ENCODE measurements around the gene HRH3.

The HRH3 gene

DNA sequence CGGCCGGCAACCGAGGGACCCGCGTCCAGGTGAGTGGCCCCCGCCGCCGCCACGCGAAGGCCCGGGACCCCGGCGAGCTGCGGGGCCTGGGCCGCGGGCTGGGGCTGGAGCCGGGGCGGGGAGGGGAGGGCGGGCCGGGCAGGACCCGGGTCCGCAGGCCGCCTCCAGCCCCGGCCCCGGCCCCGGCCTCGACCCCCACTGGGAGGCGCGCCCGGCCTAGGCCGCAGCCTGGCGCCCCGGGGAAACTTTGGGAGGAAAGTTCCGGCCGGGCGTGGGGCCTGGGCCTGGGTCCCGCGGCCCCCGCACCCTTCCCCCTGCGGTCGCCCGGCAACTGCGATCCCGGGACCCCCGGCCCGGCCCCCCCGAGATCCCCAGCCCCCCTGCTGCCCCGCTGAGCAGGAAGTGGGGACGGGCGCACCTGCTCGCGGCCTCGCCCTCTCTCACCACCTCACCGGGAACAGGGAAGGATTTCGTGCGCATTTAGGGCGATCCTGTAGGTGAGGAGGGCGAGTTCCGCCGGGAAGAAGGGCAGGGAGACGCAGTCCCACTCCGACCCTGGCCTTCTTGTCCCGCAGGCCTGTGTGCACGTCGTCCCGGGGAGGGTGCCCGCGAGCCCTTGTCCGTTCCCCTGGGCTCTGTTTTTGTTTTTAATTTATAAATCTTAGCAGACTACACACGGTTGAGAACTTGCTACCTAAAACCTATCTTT lies 18.6 kb upstream of the HRH3 start:
- no peaks in the 10 kb centered on the region; the same call in 1 of the 2 replicates for H3K27me3 ChIP-seq (ENCODE audit: insufficient read depth, low read length)
- H3K36me3 ChIP-seq (ENCODE audit: insufficient read depth, low read length) = peaks cover 11% of the 10 kb centered on the region; the same call in 1 of the 2 replicates
- peak overlapping the region; percentile 81 for H3K4me2 ChIP-seq (ENCODE audit: low read length)
- no peaks in the 10 kb centered on the region for H4K20me1 ChIP-seq (ENCODE audit: insufficient read depth, low read length)
- peaks cover 20% of the 10 kb centered on the region for H3K4me1 ChIP-seq (ENCODE audit: insufficient read depth, low read length, severe bottlenecking)
- H3K9me3 ChIP-seq (ENCODE audit: low read length) = no peaks in the 10 kb centered on the region
- no peaks in the 10 kb centered on the region for H3K9me2 ChIP-seq (ENCODE audit: low read depth, low read length)
- no peak for TF ChIP-seq EZH2 (IDR thresholded peaks at IDR 0.05; ENCODE audit: borderline replicate concordance, low read length)
- TF ChIP-seq, protein P1, sequence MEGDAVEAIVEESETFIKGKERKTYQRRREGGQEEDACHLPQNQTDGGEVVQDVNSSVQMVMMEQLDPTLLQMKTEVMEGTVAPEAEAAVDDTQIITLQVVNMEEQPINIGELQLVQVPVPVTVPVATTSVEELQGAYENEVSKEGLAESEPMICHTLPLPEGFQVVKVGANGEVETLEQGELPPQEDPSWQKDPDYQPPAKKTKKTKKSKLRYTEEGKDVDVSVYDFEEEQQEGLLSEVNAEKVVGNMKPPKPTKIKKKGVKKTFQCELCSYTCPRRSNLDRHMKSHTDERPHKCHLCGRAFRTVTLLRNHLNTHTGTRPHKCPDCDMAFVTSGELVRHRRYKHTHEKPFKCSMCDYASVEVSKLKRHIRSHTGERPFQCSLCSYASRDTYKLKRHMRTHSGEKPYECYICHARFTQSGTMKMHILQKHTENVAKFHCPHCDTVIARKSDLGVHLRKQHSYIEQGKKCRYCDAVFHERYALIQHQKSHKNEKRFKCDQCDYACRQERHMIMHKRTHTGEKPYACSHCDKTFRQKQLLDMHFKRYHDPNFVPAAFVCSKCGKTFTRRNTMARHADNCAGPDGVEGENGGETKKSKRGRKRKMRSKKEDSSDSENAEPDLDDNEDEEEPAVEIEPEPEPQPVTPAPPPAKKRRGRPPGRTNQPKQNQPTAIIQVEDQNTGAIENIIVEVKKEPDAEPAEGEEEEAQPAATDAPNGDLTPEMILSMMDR (IDR thresholded peaks at IDR 0.05; ENCODE audit: low read length) = no peak
- 0 out of 2 replicates have a peak, but pooled peaks cover 3% of the 10 kb centered on the region for H3K79me2 ChIP-seq (ENCODE audit: insufficient read depth, low read length)
- H3K9ac ChIP-seq (ENCODE audit: low read length) = peak overlapping the region; percentile 72
- peak overlapping the region; percentile 8 for H3K27ac ChIP-seq (ENCODE audit: low read depth, low read length, poor library complexity, severe bottlenecking)
- no peaks in the 10 kb centered on the region for H3F3A ChIP-seq (ENCODE audit: insufficient read depth, low read length)
- no peak overlapping the region for H2AFZ ChIP-seq (ENCODE audit: low read length)
- peak overlapping the region; percentile 68 for H3K4me3 ChIP-seq (ENCODE audit: low read depth, low read length, poor library complexity, severe bottlenecking)

GRCh38 chr20:62237801-62238568 lies 17.9 kb upstream of the HRH3 start, which contains the start of gene OSBPL2:
Gene OSBPL2, plus strand, starts transcription at chr20:62238521. Its CDS starts 17,664 bp downstream, at chr20:62256185.
- peak within 1 kb of the TSS; percentile 72 for H3K9ac ChIP-seq (ENCODE audit: low read length)
- no peaks in the 10 kb centered on the region for H3K9me2 ChIP-seq (ENCODE audit: low read depth, low read length)
- H2AFZ ChIP-seq (ENCODE audit: low read length) = 0 out of 2 replicates have a peak within 1 kb of the TSS, but pooled peaks have one; percentile 44
- H3K4me2 ChIP-seq (ENCODE audit: low read length) = peak within 1 kb of the TSS; percentile 81
- peak within 1 kb of the TSS; percentile 68 for H3K4me3 ChIP-seq (ENCODE audit: low read depth, low read length, poor library complexity, severe bottlenecking)
- H3K4me1 ChIP-seq (ENCODE audit: insufficient read depth, low read length, severe bottlenecking) = peaks cover 20% of the 10 kb centered on the region
- H3K27ac ChIP-seq (ENCODE audit: low read depth, low read length, poor library complexity, severe bottlenecking) = peak within 1 kb of the TSS; percentile 8
- H3F3A ChIP-seq (ENCODE audit: insufficient read depth, low read length) = no peaks in the 10 kb centered on the region
- H4K20me1 ChIP-seq (ENCODE audit: insufficient read depth, low read length) = no peaks in the 10 kb centered on the region
- no peaks in the 10 kb centered on the region; the same call in 1 of the 2 replicates for H3K27me3 ChIP-seq (ENCODE audit: insufficient read depth, low read length)
- 0 out of 2 replicates have a peak, but pooled peaks cover 3% of the 10 kb centered on the region for H3K79me2 ChIP-seq (ENCODE audit: insufficient read depth, low read length)
- TF ChIP-seq, protein P1 (IDR thresholded peaks at IDR 0.05; ENCODE audit: low read length) = no peak
- TF ChIP-seq EZH2 (IDR thresholded peaks at IDR 0.05; ENCODE audit: borderline replicate concordance, low read length) = no peak
- peaks cover 11% of the 10 kb centered on the region; the same call in 1 of the 2 replicates for H3K36me3 ChIP-seq (ENCODE audit: insufficient read depth, low read length)
- H3K9me3 ChIP-seq (ENCODE audit: low read length) = no peaks in the 10 kb centered on the region

- Histone ChIP-seq H4K20me1 (ENCODE audit: insufficient read depth, low read length) (no peaks in the 10 kb centered on the region), H3F3A (ENCODE audit: insufficient read depth, low read length) (no peaks in the 10 kb centered on the region), H3K4me1 (ENCODE audit: insufficient read depth, low read length, severe bottlenecking) (peaks cover 20% of the 10 kb centered on the region), H3K27me3 (ENCODE audit: insufficient read depth, low read length) (no peaks in the 10 kb centered on the region; the same call in 1 of the 2 replicates), H3K27ac (ENCODE audit: low read depth, low read length, poor library complexity, severe bottlenecking) (no peak overlapping the region), H3K9ac (ENCODE audit: low read length) (peak overlapping the region; percentile 33; the same call in 1 of the 2 replicates), H3K4me3 (ENCODE audit: low read depth, low read length, poor library complexity, severe bottlenecking) (peak overlapping the region; percentile 47), H3K36me3 (ENCODE audit: insufficient read depth, low read length) (peaks cover 10% of the 10 kb centered on the region; the same call in 1 of the 2 replicates), H3K4me2 (ENCODE audit: low read length) (peak overlapping the region; percentile 62), H3K9me2 (ENCODE audit: low read depth, low read length) (no peaks in the 10 kb centered on the region), H3K79me2 (ENCODE audit: insufficient read depth, low read length) (0 out of 2 replicates have a peak, but pooled peaks cover 3% of the 10 kb centered on the region), H2AFZ (ENCODE audit: low read length) (0 out of 2 replicates have a peak overlapping the region, but pooled peaks have one; percentile 44), H3K9me3 (ENCODE audit: low read length) (no peaks in the 10 kb centered on the region)
- TF ChIP-seq EZH2 (IDR thresholded peaks at IDR 0.05; ENCODE audit: borderline replicate concordance, low read length) = no peak
- TF ChIP-seq, protein P1 (IDR thresholded peaks at IDR 0.05; ENCODE audit: low read length) = no peak
Measured at GRCh38 chr20:62237514-62237800, 17.4 kb upstream of the HRH3 start.

Measured in OCI-LY1 (cell line).